HL-60 (cell line): ENCODE measurements around the gene AIPL1.

Experiments
- DNase-seq, 2 experiments: peaks; one replicate each; pipeline ENCODE4 v3.0.0-alpha.2; 2010 to 2020; ENCODE audit warnings: low read depth in 1 of 2, low spot score in 1 of 2
- H3K27ac ChIP-seq: fragments of 250-450 bp; sonication (Bioruptor Pico); replicated peaks from 2 replicates; pipeline ENCODE4 v1.5.1; 2020; ENCODE audit warnings: mild to moderate bottlenecking, moderate library complexity
- H3K27me3 ChIP-seq: fragments of 250-450 bp; sonication (Bioruptor Pico); 2 replicates; pipeline ENCODE4 v1.5.1; 2021; ENCODE audit warnings: mild to moderate bottlenecking, moderate library complexity; ENCODE audit not compliant: insufficient read depth, poor library complexity, severe bottlenecking
- H3K4me3 ChIP-seq: replicated peaks from 2 replicates; pipeline ENCODE4 v1.5.1; 2011; ENCODE audit warnings: mild to moderate bottlenecking, control low read depth, low read length; ENCODE audit not compliant: insufficient read depth
- CTCF ChIP-seq: IDR thresholded peaks from one replicate; pipeline ENCODE4 v1.5.1; 2011; ENCODE audit warnings: low read length, control low read depth, inconsistent platforms; ENCODE audit not compliant: insufficient read depth
- GABPA ChIP-seq: IDR thresholded peaks from 2 replicates; pipeline ENCODE4 v1.6.1; 2012; ENCODE audit warnings: low read depth
- POLR2AphosphoS5 ChIP-seq: IDR thresholded peaks from 2 replicates; pipeline ENCODE4 v1.6.1; 2012; ENCODE audit warnings: low read depth
- REST ChIP-seq: IDR thresholded peaks from 2 replicates; pipeline ENCODE4 v1.6.1; 2012; ENCODE audit warnings: low read depth; ENCODE audit not compliant: insufficient replicate concordance
- SPI1 ChIP-seq: IDR thresholded peaks from 2 replicates; pipeline ENCODE4 v1.6.1; 2012; ENCODE audit warnings: low read depth, mild to moderate bottlenecking, borderline replicate concordance

AIPL1 gene

GRCh38 chr17:6423931-6424330, 11.0 kb downstream of the AIPL1 start:
- no peak for DNase-seq
- Histone ChIP-seq H3K27me3 (no peaks in the 10 kb centered on the region), H3K27ac (no peak overlapping the region), H3K4me3 (no peak overlapping the region)
- TF ChIP-seq REST (no peak), CTCF (no peak)

GRCh38 chr17:6422654-6423241, 12.2 kb downstream of the AIPL1 start:
- TF ChIP-seq CTCF (no peak), REST (no peak), GABPA (no peak), SPI1 (no peak), POLR2AphosphoS5 (no peak)
- Histone ChIP-seq H3K4me3 (no peak overlapping the region), H3K27me3 (no peaks in the 10 kb centered on the region), H3K27ac (no peak overlapping the region)
- DNase-seq: no peak

GRCh38 chr17:6421700-6422604, 13.0 kb downstream of the AIPL1 start:
- peak; percentile 15 to 33 for DNase-seq
- no peak for TF ChIP-seq GABPA
- no peak for TF ChIP-seq REST
- no peak for TF ChIP-seq SPI1
- TF ChIP-seq CTCF: peak; percentile 19
- TF ChIP-seq POLR2AphosphoS5: no peak
- H3K27me3 ChIP-seq: no peaks in the 10 kb centered on the region
- H3K4me3 ChIP-seq: no peak overlapping the region
- H3K27ac ChIP-seq: no peak overlapping the region
